Retinal pigment epithelial cell (primary cell): Measurements from ENCODE around the gene SENP1.
"Not testable (repeated sequence)": the region's sequence is repeated elsewhere in the genome, so short reads cannot be mapped to it uniquely, and the experiment has no call there.

Source experiments
- DNase-seq: peaks from one replicate; pipeline ENCODE4 v3.0.0-alpha.2; 2010; ENCODE audit warnings: low read depth
- H3K4me3 ChIP-seq: 2 replicates; pipeline ENCODE4 v1.5.1; 2011; ENCODE audit warnings: mild to moderate bottlenecking, low read length, control low read depth, moderate library complexity
- CTCF ChIP-seq: conservative IDR thresholded peaks from 2 replicates; pipeline ENCODE4 v1.5.1; 2011; ENCODE audit warnings: low read depth, low read length, control low read depth, inconsistent platforms

Gene SENP1

GRCh38 chr12:48132826-48133225, 26.9 kb upstream of the SENP1 start:
- no peak for TF ChIP-seq CTCF
- DNase-seq: no peak
- no peak overlapping the region for H3K4me3 ChIP-seq

GRCh38 chr12:48131517-48131916, 25.6 kb upstream of the SENP1 start:
- TF ChIP-seq CTCF: no peak
- no peak overlapping the region for H3K4me3 ChIP-seq
- no peak for DNase-seq

GRCh38 chr12:48129376-48129775, 23.5 kb upstream of the SENP1 start:
- no peak for TF ChIP-seq CTCF
- DNase-seq: no peak
- no peak overlapping the region for H3K4me3 ChIP-seq

- no peak for DNase-seq
- no peak for TF ChIP-seq CTCF
- H3K4me3 ChIP-seq: no peak overlapping the region
These were observed 22.9 kb upstream of the SENP1 start for GRCh38 chr12:48128800-48129199.

DNA sequence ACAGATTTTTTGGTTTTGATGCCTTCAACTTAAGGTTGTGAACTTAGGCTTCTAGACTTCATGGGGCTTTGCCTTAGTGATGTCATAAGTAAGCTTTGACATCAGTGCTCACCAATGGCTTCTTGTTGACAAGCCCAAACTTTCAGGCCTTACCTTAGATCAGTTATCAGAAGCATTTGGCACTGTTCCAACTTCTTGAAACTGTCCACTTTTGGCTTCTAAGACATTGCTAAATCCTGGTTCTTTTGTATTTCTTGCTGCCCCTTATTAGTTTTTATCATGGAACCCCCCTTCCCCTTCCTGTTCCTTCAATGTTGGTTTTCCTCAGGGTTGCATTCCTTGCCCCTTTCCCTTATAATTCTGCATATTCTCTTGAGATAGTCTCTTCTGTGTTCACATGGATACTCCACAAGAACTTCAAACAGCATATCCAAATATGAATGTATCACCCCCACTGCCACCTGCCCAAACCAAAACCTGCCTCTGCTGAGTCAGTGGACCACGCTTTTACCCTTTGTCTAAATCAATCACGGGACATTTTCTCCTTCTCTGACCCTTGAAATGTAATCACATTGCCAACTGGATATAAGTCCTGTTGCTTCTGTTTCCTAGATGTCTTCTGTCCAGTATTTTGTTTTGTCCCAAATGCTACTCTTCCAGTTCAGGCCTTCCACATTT, 21.2 kb upstream of the SENP1 start:
- TF ChIP-seq CTCF: no peak
- no peak for DNase-seq
- H3K4me3 ChIP-seq: no peak overlapping the region

DNA sequence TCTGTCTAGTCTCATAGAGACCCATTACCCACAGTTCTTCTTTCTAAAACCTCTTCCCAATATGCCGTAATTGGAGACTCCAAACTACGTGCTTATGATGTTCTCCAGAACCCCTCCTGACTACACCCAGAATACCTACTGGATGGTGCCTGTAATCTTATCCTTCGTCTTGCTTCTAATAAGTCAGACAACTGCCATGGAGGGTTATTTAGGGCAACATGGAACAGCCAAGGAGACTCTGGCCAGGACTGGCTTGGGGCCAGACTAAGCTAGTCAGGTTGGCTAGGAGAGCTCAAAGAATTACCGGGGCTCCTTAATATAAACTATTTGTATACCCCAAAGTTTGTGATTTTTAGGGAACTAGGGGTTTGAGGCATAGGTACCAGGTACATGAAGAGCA, 20.1 kb upstream of the SENP1 start:
- no peak overlapping the region for H3K4me3 ChIP-seq
- no peak for DNase-seq
- no peak for TF ChIP-seq CTCF

GRCh38 chr12:48125542-48125941, 19.7 kb upstream of the SENP1 start:
- not testable (repeated sequence) for DNase-seq, H3K4me3 ChIP-seq

DNA sequence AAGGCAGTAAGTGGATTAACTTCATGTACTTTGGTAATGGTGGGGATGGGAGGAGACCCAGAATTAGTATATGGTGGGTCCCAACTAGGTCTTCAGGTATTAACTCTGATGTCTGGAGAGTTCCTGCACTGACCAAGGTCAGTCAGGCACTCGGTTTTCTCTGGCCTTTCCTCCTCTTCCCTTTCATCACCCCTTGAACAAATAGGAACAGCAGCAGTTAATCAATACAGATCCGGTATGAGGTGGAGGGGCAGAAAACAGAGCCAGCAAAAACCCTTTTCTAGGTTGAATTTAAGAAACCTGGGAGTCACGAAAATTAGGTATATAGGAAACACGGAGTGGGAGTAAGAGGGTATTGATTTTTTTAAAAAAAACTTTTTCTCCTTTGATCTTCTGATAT, 17.3 kb upstream of the SENP1 start:
- no peak for DNase-seq
- H3K4me3 ChIP-seq: no peak overlapping the region
- no peak for TF ChIP-seq CTCF
